HG02973 (cell line): ENCODE data around the gene SNRNP70.
"Not testable (repeated sequence)": the region's sequence is repeated elsewhere in the genome, so short reads cannot be mapped to it uniquely, and the experiment has no call there.

Source experiments
- ATAC-seq: cut with Tn5 transposase; IDR thresholded peaks from one replicate; pipeline ENCODE4 v1.9.1; 2021; ENCODE audit warnings: moderate library complexity; ENCODE audit not compliant: unreplicated experiment

The SNRNP70 gene

GRCh38 chr19:49141352-49141751 lies 56.1 kb downstream of the SNRNP70 start:
- ATAC-seq = no peak

- peak; percentile 65 for ATAC-seq
Measured at GRCh38 chr19:49142866-49143335, 57.6 kb downstream of the SNRNP70 start.

GRCh38 chr19:49145573-49146407 lies 60.5 kb downstream of the SNRNP70 start:
- no peak for ATAC-seq

- ATAC-seq = not testable (repeated sequence)
Measured at GRCh38 chr19:49146408-49146770, 61.1 kb downstream of the SNRNP70 start.

GRCh38 chr19:49148044-49148682 lies 62.9 kb downstream of the SNRNP70 start:
- ATAC-seq = no peak

DNA sequence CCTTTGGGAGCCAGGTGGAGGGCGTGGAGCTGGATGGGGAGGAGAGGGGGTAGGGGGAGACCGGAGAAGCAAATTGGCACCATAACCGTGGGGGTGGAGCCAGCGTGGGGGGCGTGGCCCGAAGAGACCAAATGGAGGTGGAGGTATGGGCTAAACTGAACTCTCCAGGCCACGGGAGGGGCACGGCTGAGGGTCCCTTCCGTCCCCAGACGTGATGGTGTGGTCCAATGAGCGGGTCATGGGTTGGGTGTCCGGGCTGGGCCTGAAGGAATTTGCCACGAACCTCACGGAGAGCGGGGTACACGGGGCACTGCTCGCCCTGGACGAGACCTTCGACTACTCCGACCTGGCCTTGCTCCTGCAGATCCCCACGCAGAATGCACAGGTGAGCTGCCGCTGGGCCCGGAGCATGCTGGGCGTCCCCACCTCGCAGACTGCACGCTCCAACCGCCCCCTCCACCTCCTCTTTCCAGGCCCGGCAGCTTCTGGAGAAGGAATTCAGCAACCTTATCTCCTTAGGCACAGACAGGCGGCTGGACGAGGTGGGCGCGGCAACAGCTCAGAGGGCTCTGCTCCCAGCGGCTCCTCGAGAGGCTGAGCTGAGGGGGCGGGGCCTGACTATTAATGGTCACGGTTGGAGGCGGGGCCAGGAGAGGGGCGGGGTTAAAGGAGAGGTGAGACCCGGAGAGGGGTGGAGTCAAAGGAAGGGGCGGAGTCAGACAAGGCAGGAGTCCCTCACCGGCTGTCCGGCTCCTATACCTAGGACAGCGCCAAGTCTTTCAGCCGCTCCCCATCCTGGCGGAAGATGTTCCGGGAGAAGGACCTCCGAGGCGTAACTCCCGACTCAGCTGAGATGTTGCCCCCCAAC lies 63.8 kb downstream of the SNRNP70 start:
- ATAC-seq = no peak

DNA sequence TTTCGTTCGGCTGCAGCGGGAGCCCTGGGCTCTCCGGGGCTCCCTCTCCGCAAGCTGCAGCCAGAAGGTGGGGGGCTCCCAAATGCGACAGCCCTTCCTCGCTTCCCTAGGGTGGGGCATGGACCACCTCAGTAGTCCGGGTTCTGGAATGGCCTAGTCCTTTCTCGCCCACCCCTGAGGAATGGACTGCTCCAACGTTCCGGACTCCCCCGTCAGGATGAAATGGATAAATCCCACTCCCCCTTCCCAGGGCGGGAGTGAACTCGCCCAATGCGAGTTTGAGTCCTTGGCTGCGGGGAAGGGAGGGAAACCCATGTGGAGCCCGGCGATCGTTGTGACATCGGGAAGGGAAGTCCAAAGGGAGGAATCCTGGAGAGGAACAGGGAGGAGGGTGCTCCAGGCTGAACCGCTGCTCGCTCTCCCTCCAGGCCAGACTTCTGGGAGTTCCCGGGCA lies 64.4 kb downstream of the SNRNP70 start:
- no peak for ATAC-seq

GRCh38 chr19:49150106-49150943 lies 65.1 kb downstream of the SNRNP70 start:
- ATAC-seq = no peak

- ATAC-seq = no peak
Measured at GRCh38 chr19:49150944-49151243, 65.6 kb downstream of the SNRNP70 start.

DNA sequence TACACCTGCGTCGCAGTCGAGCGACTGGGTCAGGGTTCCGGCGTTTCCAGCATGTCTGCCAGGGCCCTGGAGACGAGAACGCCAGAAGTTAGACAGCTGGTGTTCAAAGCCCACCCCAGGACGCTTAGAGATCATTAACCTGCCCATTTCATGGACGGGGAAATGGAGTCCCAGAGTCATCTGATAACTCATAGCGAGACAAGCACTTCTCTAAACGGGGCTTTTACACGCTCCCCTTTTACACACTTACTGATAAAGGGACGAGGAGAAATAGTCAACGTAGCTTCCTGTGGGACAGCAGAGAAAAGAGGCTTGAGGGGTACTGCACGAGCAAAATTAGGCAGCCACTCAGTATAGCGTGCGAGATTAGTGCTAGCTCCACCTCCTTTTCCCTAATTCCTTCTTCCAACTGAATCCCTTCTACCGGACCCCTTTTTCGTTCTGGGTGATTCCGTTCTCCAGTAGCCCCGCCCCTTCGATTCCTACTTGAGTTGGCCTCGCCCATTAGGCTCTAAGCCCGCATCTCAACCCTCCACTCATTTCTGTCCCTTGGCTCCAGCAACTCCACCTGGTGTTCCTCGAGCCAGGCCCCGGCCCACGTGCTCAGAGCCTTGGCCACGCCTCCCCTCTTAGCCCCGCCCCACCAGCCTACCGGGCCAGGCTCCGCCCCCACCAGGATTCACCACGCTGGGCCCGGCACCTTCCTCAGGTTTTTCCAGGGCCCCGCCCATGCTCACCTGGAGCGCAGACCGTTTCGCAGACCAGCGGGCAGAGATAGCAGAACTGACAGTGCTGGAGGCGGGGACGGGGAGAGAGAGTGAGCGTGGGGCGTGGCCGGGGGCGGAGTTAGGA lies 66.2 kb downstream of the SNRNP70 start:
- ATAC-seq = no peak

DNA sequence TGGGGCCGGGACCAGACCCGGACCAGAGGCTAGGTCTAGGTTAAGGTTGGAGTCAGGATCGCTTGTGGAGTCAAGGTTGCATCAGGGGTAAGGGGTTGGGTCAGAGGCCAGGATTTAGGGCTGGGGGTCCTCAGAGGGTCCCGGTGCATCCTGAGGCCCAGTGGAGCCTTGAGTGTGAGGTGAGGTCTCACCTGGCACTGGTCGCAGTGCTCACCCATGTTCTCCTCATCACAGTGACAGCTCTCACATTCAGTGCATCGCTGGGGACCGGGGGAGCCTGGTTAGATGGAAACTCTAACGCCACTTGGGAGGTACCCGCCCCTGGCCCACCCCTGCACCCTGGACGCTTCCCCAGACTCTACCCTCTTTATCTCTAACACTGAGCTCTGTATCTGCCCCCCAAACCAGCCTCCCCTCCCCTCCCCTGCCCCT lies 66.9 kb downstream of the SNRNP70 start:
- no peak for ATAC-seq

- no peak for ATAC-seq
Measured at GRCh38 chr19:49153167-49153809, 68.0 kb downstream of the SNRNP70 start.

GRCh38 chr19:49154279-49154678 lies 69.0 kb downstream of the SNRNP70 start:
- no peak for ATAC-seq

GRCh38 chr19:49155005-49155819 lies 70.0 kb downstream of the SNRNP70 start, which contains the start of gene HRC:
HRC (minus strand) TSS chr19:49155396; CDS start chr19:49155237, 159 bp downstream.
- no peak for ATAC-seq

DNA sequence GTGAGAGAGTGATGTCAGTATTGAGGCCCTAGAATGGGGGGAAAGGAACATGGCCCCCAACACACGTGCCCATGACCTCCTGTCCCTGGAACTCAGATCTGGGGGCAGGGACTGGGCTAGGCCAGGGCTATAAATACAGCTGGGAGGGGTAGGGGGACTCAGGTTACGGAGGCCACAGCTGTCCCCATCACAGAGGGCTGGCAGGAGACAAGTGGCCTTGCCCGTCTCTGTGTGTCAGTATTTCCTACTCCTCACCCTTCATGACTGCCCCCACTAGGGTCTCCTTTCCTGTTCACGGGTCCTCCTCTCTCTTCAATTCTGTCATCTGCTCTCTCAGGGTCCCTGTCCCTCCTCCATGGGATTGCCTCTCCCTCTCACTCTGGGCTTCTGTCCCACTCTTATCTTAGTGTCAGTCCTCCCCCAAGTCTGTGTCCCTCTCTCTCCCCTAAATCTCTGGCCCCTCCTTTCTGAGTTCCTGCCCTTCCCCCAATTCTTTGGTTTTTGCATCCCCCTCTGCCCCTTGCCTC lies 70.6 kb downstream of the SNRNP70 start:
- no peak for ATAC-seq

GRCh38 chr19:49157445-49158224 lies 72.4 kb downstream of the SNRNP70 start, which contains the start of gene TRPM4:
TRPM4 (plus strand) TSS chr19:49157792; CDS start chr19:49157867, 75 bp downstream.
- ATAC-seq = no peak
